A549 (cell line): Measurements from ENCODE around the gene CCDC88B. TPM values are rescaled to one million over a fixed set of nuclear protein-coding genes. Genes with fewer than 3 reads are reported as not detected.

ENCODE experiments used
- ATAC-seq, 2 experiments: fragments of 200-7000 bp in 1 of 2; fragments of >200 bp in 1 of 2; cut with Nextera tagmentation in 1 of 2; cut with Tn5 transposase in 1 of 2; 3 replicates each; pipeline versions ENCODE4 v1.8.0 to v1.9.1; 2018 to 2020; ENCODE audit warnings: mild to moderate bottlenecking in 1 of 2, moderate library complexity in 1 of 2
- CTCF ChIA-PET: fragments of 300-600 bp; sonication (Branson Sonifier 250); formaldehyde crosslinking; extraction: SDS; loops from one replicate; lab custom pipeline; 2021; ENCODE audit warnings: antibody characterized with exemption, inconsistent platforms; lab: Yijun Ruan, JAX
- POLR2A ChIA-PET: fragments of 350-600 bp; formaldehyde crosslinking; extraction: SDS; loops from one replicate; lab custom pipeline; 2021; ENCODE audit warnings: antibody characterized with exemption, inconsistent platforms; lab: Yijun Ruan, JAX
- DNase-seq, 2 experiments: peaks; one replicate each; pipeline versions ENCODE4 v3.0.0 to v3.0.0-alpha.2; 2011 to 2016; ENCODE audit warnings: low read depth in 1 of 2, low spot score in 1 of 2
- FAIRE-seq: peaks from 2 replicates; lab custom pipeline; 2011; peaks lifted over from hg19 to GRCh38; lab: Jason Lieb, UNC
- H3K27ac ChIP-seq, 2 experiments: fragments of >200 bp; sonication (Bioruptor Twin); formaldehyde crosslinking; 3 replicates each; pipeline ENCODE4 v1.5.1; 2016 to 2017
- H3K4me1 ChIP-seq: fragments of >200 bp; sonication (Bioruptor Twin); formaldehyde crosslinking; 3 replicates; pipeline ENCODE4 v1.6.1; 2016
- H3K4me2 ChIP-seq: fragments of >200 bp; sonication (Bioruptor Twin); formaldehyde crosslinking; 3 replicates; pipeline ENCODE4 v1.6.1; 2016
- H3K4me3 ChIP-seq: fragments of >200 bp; sonication (Bioruptor Twin); formaldehyde crosslinking; 3 replicates; pipeline ENCODE4 v1.5.1; 2016
- H3K9me3 ChIP-seq: fragments of >200 bp; sonication (Bioruptor Twin); formaldehyde crosslinking; 3 replicates; pipeline ENCODE4 v1.6.1; 2016
- CBX8 ChIP-seq: fragments of 200-600 bp; sonication (generic); IDR thresholded peaks from 2 replicates; pipeline ENCODE4 v1.6.1; 2016
- CHD4 ChIP-seq: fragments of 200-600 bp; sonication (generic); IDR thresholded peaks from 2 replicates; pipeline ENCODE4 v1.6.1; 2016; ENCODE audit warnings: antibody characterized with exemption, mild to moderate bottlenecking, borderline replicate concordance
- EHF ChIP-seq: fragments of 250-450 bp; sonication (Bioruptor Pico); IDR thresholded peaks from 2 replicates; pipeline ENCODE4 v1.5.0; 2020; ENCODE audit warnings: mild to moderate bottlenecking
- ESRRA ChIP-seq: fragments of 150-350 bp; IDR thresholded peaks from 2 replicates; pipeline ENCODE4 v1.6.1; 2014; ENCODE audit warnings: mild to moderate bottlenecking, low read length, borderline replicate concordance
- FOSB ChIP-seq: fragments of 250-450 bp; sonication (Bioruptor Pico); IDR thresholded peaks from 2 replicates; pipeline ENCODE4 v1.5.0; 2020; ENCODE audit warnings: mild to moderate bottlenecking, moderate library complexity
- FOSL2 ChIP-seq, 2 experiments: fragments of 450-650 bp in 1 of 2; fragments of >200 bp in 1 of 2; sonication (Bioruptor Twin) in 1 of 2; formaldehyde crosslinking; IDR thresholded peaks; 2 replicates each; pipeline versions ENCODE4 v1.5.0 to v1.6.1; 2016 to 2020; ENCODE audit warnings: mild to moderate bottlenecking in 1 of 2, moderate library complexity in 1 of 2
- FOXS1 ChIP-seq: fragments of 250-450 bp; sonication (Bioruptor Pico); IDR thresholded peaks from 2 replicates; pipeline ENCODE4 v1.5.0; 2020; ENCODE audit warnings: mild to moderate bottlenecking, moderate library complexity
- GATA3 ChIP-seq: IDR thresholded peaks from 2 replicates; pipeline ENCODE4 v1.6.1; 2012; ENCODE audit warnings: borderline replicate concordance
- HDAC2 ChIP-seq: fragments of 200-600 bp; sonication (generic); IDR thresholded peaks from 2 replicates; pipeline ENCODE4 v1.6.1; 2016
- HOXB13 ChIP-seq: fragments of 250-450 bp; sonication (Bioruptor Pico); IDR thresholded peaks from 2 replicates; pipeline ENCODE4 v1.5.0; 2020; ENCODE audit warnings: low read depth, mild to moderate bottlenecking, moderate library complexity
- HOXB5 ChIP-seq: fragments of 250-450 bp; sonication (Bioruptor Pico); IDR thresholded peaks from 2 replicates; pipeline ENCODE4 v1.5.0; 2020; ENCODE audit warnings: mild to moderate bottlenecking, moderate library complexity
- JUN ChIP-seq, 2 experiments: fragments of >200 bp; sonication (Bioruptor Twin); formaldehyde crosslinking; IDR thresholded peaks; 2 replicates in 1 of 2; 3 replicates in 1 of 2; pipeline ENCODE4 v1.6.1; 2016 to 2017
- KDM1A ChIP-seq: fragments of 200-600 bp; sonication (generic); IDR thresholded peaks from 2 replicates; pipeline ENCODE4 v1.6.1; 2016; ENCODE audit warnings: low read depth, mild to moderate bottlenecking
- KDM5A ChIP-seq: fragments of 200-600 bp; sonication (generic); IDR thresholded peaks from 2 replicates; pipeline ENCODE4 v1.6.1; 2016; ENCODE audit warnings: antibody characterized with exemption, mild to moderate bottlenecking
- MAFK ChIP-seq: fragments of 450-650 bp; IDR thresholded peaks from 2 replicates; pipeline ENCODE4 v1.6.1; 2014; ENCODE audit not compliant: partially characterized antibody
- MYC ChIP-seq: IDR thresholded peaks from 2 replicates; pipeline ENCODE4 v1.6.1; 2012; ENCODE audit warnings: mild to moderate bottlenecking, inconsistent platforms, low read length, improper control_type of control experiment, borderline replicate concordance
- RCOR1 ChIP-seq: fragments of 150-350 bp; IDR thresholded peaks from 2 replicates; pipeline ENCODE4 v1.6.1; 2014; ENCODE audit warnings: antibody characterized with exemption, low read length, low read depth
- TFCP2L1 ChIP-seq: fragments of 250-450 bp; sonication (Bioruptor Pico); IDR thresholded peaks from 2 replicates; pipeline ENCODE4 v1.5.0; 2021; ENCODE audit warnings: mild to moderate bottlenecking
- TP53 ChIP-seq: fragments of 250-450 bp; sonication (Bioruptor Pico); IDR thresholded peaks from 2 replicates; pipeline ENCODE4 v1.5.0; 2021; ENCODE audit warnings: mild to moderate bottlenecking, moderate library complexity
- ZSCAN20 ChIP-seq: fragments of 250-450 bp; sonication (Bioruptor Pico); IDR thresholded peaks from 2 replicates; pipeline ENCODE4 v1.8.0; 2022; ENCODE audit warnings: mild to moderate bottlenecking, moderate library complexity
- WGBS: methylation state at CpG from one replicate; pipeline ENCODE4 v1.1.6; 2017; ENCODE audit errors: missing lambda C conversion rate; 5-methylcytosine and 5-hydroxymethylcytosine counted together
- polyA plus RNA-seq, 4 experiments: library from polyadenylated mRNA; depleted of rRNA in 3 of 4; stranded (reverse); fragments of >200 nt; fragmentation: RNase III in 1 of 4; extraction: RNeasy Plus Mini Kit Qiagen cat#74134 plus additional on column Dnase treatment in 1 of 4; gene quantifications; 2 replicates in 3 of 4; 3 replicates in 1 of 4; pipeline ENCODE4 v1.2.3, GENCODE V29; 2011 to 2017
- TF ChIP-seq, protein P1 (sequence below): fragments of >200 bp; sonication (Bioruptor Twin); formaldehyde crosslinking; IDR thresholded peaks from 2 replicates; pipeline ENCODE4 v1.6.1; 2016
- TF ChIP-seq, protein P2 (sequence below): IDR thresholded peaks from 2 replicates; pipeline ENCODE4 v1.6.1; 2012
- TF ChIP-seq, protein P3 (sequence below): fragments of 250-450 bp; sonication (Bioruptor Pico); IDR thresholded peaks from 2 replicates; pipeline ENCODE4 v1.5.0; 2021; ENCODE audit warnings: mild to moderate bottlenecking, moderate library complexity, borderline replicate concordance
- TF ChIP-seq, protein P4 (sequence below): fragments of 450-650 bp; IDR thresholded peaks from 2 replicates; pipeline ENCODE4 v1.6.1; 2014; ENCODE audit warnings: antibody characterized with exemption
- TF ChIP-seq, protein P5 (sequence below): fragments of 250-450 bp; sonication (Bioruptor Pico); IDR thresholded peaks from 2 replicates; pipeline ENCODE4 v1.5.0; 2020; ENCODE audit warnings: low read depth, mild to moderate bottlenecking, moderate library complexity
- TF ChIP-seq, protein P6 (sequence below): IDR thresholded peaks from 2 replicates; pipeline ENCODE4 v1.6.1; 2012

The CCDC88B gene
- polyA plus RNA-seq, 2 of the 4 experiments (the other 2 are of a cell fraction): 4.8 to 8.8 TPM

DNA sequence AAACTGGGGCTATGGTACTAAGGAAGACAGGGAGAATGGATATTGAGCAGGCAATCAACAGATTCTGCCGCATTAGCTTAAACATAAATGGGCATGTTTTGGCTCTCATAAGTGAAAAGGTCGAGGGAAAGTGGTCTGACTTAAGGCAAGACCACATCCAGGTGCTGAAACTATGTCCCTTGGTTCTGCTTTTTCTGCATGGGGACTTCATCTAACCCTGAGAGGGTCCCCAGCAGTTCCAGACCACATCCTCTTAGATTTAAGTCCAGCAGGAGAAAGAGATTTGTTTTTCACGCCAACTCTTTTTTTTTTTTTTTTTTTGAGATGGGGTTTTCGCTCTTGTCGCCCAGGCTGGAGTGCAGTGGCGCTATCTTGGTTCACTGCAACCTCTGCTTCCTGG is 24.4 kb downstream of the CCDC88B start:
- ChIA-PET CTCF (interaction anchor here (0.7 to 4.3 kb wide), 5 partner anchors 9 to 284 kb away, joined by 3 to 23 read pairs (median 4); no protein-coding TSS in a partner anchor), POLR2A (interaction anchor here (1.4 kb wide), 1 partner anchor 9 kb away, joined by 4 read pairs; no protein-coding TSS in a partner anchor)
- Histone ChIP-seq H3K27ac (no peak overlapping the region), H3K9me3 (no peaks in the 10 kb centered on the region), H3K4me2 (no peak overlapping the region), H3K4me3 (no peak overlapping the region), H3K4me1 (peaks cover 8% of the 10 kb centered on the region)
- TF ChIP-seq, protein P1, sequence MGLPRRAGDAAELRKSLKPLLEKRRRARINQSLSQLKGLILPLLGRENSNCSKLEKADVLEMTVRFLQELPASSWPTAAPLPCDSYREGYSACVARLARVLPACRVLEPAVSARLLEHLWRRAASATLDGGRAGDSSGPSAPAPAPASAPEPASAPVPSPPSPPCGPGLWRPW: no peak
- TF ChIP-seq FOSB (CRISPR knock-in tag): no peak
- no peak for TF ChIP-seq HDAC2
- TF ChIP-seq, protein P2, sequence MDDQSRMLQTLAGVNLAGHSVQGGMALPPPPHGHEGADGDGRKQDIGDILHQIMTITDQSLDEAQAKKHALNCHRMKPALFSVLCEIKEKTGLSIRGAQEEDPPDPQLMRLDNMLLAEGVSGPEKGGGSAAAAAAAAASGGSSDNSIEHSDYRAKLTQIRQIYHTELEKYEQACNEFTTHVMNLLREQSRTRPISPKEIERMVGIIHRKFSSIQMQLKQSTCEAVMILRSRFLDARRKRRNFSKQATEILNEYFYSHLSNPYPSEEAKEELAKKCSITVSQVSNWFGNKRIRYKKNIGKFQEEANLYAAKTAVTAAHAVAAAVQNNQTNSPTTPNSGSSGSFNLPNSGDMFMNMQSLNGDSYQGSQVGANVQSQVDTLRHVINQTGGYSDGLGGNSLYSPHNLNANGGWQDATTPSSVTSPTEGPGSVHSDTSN: no peak
- TF ChIP-seq, protein P3, sequence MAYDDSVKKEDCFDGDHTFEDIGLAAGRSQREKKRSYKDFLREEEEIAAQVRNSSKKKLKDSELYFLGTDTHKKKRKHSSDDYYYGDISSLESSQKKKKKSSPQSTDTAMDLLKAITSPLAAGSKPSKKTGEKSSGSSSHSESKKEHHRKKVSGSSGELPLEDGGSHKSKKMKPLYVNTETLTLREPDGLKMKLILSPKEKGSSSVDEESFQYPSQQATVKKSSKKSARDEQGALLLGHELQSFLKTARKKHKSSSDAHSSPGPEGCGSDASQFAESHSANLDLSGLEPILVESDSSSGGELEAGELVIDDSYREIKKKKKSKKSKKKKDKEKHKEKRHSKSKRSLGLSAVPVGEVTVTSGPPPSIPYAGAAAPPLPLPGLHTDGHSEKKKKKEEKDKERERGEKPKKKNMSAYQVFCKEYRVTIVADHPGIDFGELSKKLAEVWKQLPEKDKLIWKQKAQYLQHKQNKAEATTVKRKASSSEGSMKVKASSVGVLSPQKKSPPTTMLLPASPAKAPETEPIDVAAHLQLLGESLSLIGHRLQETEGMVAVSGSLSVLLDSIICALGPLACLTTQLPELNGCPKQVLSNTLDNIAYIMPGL (CRISPR knock-in tag): no peak
- no peak for TF ChIP-seq FOXS1
- TF ChIP-seq KDM5A: no peak
- DNase-seq (no peak), FAIRE-seq (no peak), ATAC-seq (no peak)
- WGBS: 93% methylated on average over 6 of the region's 6 CpGs

DNA sequence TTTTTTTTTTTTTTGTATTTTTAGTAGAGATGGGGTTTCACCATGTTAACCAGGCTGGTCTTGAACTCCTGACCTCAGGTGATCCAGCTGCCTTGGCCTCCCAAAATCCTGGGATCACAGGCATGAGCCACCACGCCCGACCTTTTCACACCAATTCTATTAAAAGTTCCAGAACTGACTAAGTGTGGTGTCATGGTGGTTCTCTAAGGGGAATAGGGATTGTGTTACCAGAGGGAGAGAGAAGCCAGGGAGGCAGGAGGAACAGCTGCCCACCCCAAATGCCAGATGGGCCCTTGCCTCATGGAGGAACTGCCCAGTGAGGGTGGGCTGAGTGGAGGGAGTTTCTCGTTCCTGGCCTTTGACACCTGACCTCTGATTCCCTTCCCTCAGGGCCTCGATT is 24.9 kb downstream of the CCDC88B start:
- ChIA-PET CTCF (interaction anchor here (0.7 to 4.3 kb wide), 5 partner anchors 9 to 284 kb away, joined by 3 to 23 read pairs (median 4); no protein-coding TSS in a partner anchor), POLR2A (no interaction called here)
- no peak for FAIRE-seq
- H3K27ac ChIP-seq: no peak overlapping the region
- H3K9me3 ChIP-seq: no peaks in the 10 kb centered on the region
- peaks cover 4% of the 10 kb centered on the region for H3K4me1 ChIP-seq
- no peak for ATAC-seq
- no peak for TF ChIP-seq TP53 (CRISPR knock-in tag)
- TF ChIP-seq RCOR1: no peak
- DNase-seq: no peak
- H3K4me2 ChIP-seq: no peak overlapping the region
- H3K4me3 ChIP-seq: no peak overlapping the region
- WGBS: 91% methylated on average over 4 of the region's 4 CpGs

DNA sequence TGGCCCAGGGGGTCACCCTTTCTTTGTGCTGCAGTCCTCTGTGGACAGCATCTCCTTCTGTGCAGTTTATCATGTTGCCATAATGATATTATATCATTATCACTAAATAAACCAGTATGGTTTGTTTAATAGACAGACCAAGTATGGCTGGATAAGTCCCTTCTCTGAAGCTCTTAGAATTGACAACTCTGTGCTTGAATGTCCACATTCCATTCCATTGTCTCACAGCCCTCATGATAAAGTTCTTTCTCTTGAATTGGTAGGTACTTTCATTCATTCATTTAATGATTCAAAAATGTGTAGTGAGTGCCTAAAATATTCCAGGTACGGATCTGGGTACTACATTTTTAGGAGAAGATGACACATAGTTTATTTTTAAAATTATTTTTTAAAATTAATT is 26.7 kb downstream of the CCDC88B start:
- ChIA-PET POLR2A (no interaction called here), CTCF (interaction anchor here (0.9 to 4.3 kb wide), 2 partner anchors 11 to 13 kb away, joined by 3 to 23 read pairs; no protein-coding TSS in a partner anchor)
- Histone ChIP-seq H3K27ac (no peak overlapping the region), H3K4me1 (no peaks in the 10 kb centered on the region), H3K4me3 (no peak overlapping the region), H3K9me3 (no peaks in the 10 kb centered on the region), H3K4me2 (no peak overlapping the region)
- no peak for ATAC-seq
- TF ChIP-seq MAFK: no peak
- no peak for TF ChIP-seq HOXB13 (CRISPR knock-in tag)
- no peak for TF ChIP-seq ESRRA
- no peak for TF ChIP-seq FOSL2 (IDR thresholded peaks at IDR 0.05)
- TF ChIP-seq FOSL2 (CRISPR knock-in tag; IDR thresholded peaks at IDR 0.05): no peak
- TF ChIP-seq KDM1A: no peak
- TF ChIP-seq, protein P4, sequence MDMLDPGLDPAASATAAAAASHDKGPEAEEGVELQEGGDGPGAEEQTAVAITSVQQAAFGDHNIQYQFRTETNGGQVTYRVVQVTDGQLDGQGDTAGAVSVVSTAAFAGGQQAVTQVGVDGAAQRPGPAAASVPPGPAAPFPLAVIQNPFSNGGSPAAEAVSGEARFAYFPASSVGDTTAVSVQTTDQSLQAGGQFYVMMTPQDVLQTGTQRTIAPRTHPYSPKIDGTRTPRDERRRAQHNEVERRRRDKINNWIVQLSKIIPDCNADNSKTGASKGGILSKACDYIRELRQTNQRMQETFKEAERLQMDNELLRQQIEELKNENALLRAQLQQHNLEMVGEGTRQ: no peak
- TF ChIP-seq, protein P5, sequence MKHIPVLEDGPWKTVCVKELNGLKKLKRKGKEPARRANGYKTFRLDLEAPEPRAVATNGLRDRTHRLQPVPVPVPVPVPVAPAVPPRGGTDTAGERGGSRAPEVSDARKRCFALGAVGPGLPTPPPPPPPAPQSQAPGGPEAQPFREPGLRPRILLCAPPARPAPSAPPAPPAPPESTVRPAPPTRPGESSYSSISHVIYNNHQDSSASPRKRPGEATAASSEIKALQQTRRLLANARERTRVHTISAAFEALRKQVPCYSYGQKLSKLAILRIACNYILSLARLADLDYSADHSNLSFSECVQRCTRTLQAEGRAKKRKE (CRISPR knock-in tag): no peak
- no peak for TF ChIP-seq TFCP2L1
- TF ChIP-seq HOXB5 (CRISPR knock-in tag): no peak
- no peak for TF ChIP-seq FOSB (CRISPR knock-in tag)
- no peak for TF ChIP-seq HDAC2
- TF ChIP-seq, protein P6, sequence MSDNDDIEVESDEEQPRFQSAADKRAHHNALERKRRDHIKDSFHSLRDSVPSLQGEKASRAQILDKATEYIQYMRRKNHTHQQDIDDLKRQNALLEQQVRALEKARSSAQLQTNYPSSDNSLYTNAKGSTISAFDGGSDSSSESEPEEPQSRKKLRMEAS: no peak
- TF ChIP-seq ZSCAN20: no peak
- TF ChIP-seq CBX8: no peak
- TF ChIP-seq GATA3: no peak
- no peak for TF ChIP-seq JUN (IDR thresholded peaks at IDR 0.05)
- TF ChIP-seq CHD4: no peak
- TF ChIP-seq MYC: no peak
- TF ChIP-seq EHF (CRISPR knock-in tag): no peak
- no peak for FAIRE-seq
- no peak for DNase-seq
- WGBS: 94% methylated on average over 1 of the region's 1 CpG
